GM18502 (cell line): ENCODE data around the gene ABCA7.

ENCODE experiments used
- ATAC-seq: cut with Tn5 transposase; IDR thresholded peaks from one replicate; pipeline ENCODE4 v1.9.1; 2021; ENCODE audit warnings: mild to moderate bottlenecking; ENCODE audit not compliant: unreplicated experiment, poor library complexity

The ABCA7 gene

DNA sequence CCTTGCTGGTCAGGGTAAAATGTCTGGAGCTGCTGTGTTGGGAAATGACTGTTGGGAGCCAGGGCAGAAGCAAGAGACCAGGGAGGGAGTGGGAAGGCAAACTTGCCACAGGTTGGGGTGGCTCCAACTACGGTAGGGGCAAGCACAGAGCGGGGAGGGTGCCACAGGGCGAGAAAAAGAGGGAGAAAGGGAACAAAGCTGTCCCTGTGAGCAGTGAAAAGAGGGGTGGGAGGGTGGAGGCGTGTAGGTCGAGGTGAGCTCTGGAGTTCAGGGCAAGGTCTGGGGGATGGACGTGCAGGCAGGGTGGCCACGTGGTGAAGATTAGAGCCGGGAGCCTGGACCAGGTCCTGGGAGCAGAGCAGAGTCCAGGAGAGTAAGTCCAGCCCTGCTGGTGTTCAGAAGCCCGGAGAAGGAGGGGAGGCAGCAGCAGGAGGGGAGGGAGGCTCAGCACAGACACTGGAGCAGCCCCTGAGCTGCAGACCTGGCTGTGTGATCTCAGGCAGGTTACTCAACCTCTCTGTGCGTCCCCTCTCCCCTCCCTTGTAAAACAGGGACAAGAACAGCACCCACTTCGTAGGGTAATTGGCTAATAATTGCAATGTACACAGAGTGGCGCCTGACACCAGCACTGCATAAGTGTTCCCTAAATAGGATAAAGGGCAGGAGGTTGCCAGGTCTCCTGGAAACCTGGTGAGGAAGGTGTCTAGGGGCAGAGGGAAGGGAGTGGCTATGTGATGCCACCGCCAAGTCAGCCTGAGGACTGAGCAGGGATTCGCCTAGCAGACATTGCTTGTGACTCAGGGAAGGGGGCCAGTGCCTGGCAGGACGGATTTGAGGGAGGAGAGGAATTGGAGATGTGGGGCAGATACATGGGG is 58.5 kb downstream of the ABCA7 start:
- ATAC-seq, result no peak

DNA sequence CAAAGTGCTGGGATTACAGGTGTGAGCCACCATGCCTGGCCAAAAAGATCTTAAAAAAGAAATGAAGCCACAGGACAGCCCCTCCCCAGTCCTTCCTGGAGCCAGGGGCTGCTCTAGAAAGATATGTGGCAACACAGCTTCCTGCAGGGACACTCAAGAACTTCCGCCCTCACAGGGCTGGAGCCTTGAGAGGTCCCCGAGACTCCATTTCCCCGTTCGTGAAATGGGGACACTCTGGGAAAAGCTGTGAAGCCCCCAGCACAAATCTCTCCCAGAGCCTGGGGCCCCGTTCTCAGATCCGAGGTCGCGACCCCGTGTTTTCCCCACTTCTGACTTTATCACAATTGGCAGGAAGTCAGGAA is 61.4 kb downstream of the ABCA7 start:
- no peak for ATAC-seq

DNA sequence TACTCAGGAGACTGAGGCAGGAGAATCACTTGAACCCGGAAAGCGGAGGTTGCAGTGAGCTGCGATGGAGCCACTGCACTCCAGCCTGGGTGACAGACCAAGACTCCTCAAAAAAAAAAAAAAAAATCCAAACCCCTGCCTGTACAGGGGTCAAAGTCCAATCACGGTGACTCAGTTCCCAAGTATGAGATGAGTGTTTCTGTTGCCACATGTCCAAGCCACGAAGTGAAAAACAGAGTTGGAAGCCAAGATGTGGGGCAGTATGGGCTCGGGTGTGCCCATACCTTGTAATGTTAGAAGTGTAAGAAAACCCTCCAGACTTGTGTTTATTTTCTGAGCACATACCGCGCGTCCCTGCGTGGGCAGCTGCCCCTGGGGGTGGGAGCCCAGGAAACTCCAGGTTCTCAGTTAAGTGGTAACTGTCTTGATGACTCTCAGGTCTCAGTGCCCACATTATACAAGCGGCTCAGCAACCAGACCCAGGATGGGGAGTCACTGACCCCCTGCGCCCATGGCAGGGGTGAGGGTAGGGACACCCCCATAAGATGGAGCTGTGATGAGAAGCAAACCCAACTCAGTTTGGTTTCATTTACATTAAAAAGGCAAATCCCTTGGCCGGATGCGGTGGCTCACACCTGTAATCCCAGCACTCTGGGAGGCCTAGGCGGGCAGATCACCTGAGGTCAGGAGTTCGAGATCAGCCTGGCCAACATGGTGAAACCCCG is 62.7 kb downstream of the ABCA7 start:
- no peak for ATAC-seq

DNA sequence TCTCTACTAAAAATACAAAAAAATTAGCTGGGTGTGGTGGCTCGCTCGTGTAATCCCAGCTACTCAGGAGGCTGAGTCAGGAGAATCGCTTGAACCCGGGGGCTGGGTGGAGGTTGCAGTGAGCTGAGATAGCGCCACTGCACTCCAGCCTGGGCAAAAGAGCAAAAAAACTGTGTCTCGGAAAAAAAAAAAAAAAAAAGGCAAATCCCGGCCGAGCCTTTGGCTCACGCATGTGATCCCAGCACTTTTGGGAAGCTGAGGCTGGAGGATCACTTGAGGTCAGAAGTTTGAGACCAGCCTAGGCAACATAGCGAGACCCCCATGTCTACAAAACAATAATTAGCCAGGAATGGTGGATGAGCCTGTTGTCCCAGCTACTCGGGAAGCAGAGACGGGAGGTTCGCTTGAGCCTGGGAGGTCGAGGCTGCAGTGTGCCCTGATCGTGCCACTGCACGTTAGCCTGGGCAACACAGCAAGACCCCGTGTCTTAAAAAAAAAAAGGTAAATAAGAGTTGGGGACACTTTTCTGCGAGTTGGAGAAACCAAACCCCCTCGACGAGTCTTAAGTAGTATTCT is 63.3 kb downstream of the ABCA7 start:
- no peak for ATAC-seq

DNA sequence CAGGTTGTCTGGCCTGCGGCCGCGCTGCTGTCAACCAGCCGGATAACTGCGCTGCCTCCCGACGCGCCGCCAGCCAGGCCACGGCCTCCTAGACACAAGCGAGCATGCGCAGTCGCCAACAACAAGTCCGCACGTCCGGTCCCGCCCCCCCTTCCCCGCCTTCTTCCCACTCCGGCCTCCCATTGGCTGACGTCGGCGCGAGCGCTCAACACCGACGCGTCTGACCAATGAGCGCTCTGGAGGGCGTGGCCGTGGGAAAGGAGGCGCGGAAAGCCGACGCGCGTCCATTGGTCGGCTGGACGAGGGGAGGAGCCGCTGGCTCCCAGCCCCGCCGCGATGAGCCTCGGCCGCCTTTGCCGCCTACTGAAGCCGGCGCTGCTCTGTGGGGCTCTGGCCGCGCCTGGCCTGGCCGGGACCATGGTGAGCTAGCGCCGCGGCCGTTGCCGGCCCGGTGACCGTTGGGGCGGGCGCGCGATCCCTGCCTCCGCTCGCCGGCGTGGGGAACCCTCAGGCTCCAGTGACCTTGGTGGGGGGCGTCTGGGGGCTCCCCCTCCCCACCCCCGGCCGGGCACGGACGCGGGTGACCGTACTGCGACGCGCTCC is 63.9 kb downstream of the ABCA7 start, which contains the start of gene GPX4:
Gene GPX4 (plus strand): TSS at position 287 of the 603 bp plus-strand sequence. CDS start 50 bp downstream, at position 337.
- ATAC-seq, result peak; percentile 63

DNA sequence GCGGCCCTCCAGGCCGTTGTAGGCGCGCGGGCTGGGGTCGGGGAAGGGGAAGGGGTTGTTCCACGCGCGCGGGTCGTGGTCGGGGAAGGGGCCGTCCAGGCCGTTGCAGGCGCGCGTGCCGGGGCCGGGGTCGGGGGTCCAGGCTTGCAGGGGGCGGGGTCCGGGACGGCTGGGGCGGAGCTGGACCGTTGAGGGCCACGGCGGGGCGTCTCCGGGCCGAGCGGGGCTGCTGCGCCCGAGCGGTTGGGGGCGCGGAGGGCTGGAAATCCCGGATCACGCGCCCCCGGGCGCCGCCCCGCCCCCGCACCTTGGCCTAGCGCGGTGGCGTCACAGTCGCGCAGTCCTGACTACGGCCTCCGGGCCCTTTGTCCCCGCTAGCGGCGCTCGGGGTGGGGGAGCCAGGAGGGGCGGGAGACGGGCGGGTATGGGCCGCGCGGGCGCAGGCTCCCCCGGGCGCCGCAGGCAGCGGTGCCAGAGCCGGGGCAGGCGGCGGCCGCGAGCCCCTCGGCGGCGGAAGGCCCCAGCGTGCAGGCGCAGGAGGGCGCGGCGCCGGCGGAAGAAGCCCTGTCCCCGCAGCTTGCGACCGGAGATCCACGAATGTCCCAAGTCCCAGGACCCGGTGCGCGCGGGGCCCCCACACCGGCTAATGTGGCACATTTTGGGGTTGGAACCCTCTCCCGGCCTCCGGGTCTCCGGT is 64.6 kb downstream of the ABCA7 start:
- ATAC-seq, result peak; percentile 28

DNA sequence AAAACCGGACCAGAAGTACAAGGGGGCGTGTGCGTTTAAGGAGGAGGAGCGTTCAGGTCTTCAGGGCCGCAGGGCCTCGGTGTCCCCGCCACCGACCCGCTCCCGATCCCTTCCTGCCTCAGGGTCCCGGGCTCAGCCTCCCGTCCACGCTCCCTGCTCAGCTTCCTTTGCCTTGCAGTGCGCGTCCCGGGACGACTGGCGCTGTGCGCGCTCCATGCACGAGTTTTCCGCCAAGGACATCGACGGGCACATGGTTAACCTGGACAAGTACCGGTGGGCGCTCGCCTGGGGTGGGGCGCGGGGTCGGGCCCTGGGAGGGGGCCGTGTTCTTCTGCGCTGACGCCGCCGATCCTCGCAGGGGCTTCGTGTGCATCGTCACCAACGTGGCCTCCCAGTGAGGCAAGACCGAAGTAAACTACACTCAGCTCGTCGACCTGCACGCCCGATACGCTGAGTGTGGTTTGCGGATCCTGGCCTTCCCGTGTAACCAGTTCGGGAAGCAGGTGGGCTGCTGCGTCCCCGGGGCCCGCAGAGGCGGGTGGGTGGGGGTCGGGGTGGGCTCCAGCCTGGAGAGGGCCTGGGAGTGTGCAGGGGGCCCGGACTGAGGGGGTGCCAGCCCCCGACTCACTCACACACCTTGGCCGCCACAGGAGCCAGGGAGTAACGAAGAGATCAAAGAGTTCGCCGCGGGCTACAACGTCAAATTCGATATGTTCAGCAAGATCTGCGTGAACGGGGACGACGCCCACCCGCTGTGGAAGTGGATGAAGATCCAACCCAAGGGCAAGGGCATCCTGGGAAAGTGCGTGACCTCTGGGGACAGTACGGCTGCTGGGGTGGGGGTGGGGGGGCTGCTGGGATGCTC is 65.3 kb downstream of the ABCA7 start:
- peak; percentile 9 for ATAC-seq

DNA sequence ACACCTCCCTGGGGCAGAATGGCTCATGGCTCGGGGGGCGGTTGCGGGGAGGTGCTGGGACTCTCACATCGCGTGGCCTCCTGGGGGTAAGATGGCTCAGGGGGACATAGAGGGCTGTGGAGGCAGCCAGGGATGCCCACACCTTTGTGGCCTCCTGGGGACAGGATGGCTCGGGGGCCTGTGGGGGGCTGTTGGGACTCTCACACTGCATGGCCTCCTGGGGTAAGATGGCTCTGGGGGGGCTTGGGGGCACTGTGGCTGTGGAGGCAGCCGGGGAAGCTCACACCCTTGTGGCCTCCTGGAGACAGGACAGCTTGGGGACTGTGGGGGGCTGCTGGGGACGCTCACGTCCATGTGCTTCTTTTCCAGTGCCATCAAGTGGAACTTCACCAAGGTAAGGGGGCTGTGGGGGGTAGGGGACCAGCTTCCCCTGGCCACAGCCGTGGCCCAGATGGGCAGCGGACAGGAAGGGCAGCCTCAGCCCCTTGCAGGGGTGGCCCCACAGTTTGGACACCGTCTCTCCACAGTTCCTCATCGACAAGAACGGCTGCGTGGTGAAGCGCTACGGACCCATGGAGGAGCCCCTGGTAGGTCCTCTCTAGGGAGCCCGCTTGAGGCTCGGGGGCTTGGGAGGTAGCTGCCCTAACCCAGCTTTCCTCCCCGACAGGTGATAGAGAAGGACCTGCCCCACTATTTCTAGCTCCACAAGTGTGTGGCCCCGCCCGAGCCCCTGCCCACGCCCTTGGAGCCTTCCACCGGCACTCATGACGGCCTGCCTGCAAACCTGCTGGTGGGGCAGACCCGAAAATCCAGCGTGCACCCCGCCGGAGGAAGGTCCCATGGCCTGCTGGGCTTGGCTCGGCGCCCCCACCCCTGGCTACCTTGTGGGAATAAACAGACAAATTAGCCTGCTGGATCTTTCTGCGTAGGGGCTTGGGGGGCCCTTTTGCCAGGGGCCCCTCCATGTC is 66.2 kb downstream of the ABCA7 start:
- ATAC-seq, result no peak

DNA sequence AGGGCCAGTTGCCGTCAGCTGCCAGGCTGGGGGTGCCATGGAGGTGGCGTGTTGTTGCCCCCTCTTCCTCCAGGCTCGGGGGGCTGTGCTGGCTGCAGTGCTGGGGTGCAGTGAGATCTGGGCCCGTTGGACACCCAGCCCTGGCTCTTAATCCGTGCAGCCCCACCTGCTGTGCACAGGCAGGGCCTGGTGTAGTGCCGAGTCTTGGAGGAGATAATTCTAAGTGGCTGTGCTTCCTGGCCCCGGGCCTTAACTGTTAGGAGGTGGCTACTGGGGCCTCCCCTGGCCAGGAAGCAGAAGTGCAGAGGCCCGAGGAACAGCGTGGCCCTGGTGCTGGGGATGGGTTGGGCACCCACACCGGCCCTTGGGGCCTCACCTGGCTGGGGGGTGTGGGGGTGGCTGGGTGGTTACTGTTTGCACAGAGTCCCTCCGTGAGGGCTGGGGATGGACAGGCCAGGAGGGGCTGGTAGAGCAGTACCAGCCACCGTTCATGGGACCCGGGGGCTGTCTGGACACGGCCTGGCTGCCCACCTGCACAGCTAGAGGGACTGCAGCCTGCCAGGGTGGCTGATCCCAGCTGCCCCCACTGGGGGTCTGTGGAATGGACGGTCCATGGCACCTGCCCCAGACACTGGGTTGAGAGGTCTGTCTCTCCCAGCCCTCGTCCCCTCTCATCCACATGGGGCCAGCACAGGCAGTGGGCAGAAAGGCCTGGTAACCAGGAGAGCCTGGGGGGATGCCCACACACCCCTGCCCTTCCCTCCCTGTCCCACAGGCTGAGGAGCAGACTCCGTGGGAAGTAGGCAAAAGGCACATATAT is 67.1 kb downstream of the ABCA7 start:
- ATAC-seq, result no peak

DNA sequence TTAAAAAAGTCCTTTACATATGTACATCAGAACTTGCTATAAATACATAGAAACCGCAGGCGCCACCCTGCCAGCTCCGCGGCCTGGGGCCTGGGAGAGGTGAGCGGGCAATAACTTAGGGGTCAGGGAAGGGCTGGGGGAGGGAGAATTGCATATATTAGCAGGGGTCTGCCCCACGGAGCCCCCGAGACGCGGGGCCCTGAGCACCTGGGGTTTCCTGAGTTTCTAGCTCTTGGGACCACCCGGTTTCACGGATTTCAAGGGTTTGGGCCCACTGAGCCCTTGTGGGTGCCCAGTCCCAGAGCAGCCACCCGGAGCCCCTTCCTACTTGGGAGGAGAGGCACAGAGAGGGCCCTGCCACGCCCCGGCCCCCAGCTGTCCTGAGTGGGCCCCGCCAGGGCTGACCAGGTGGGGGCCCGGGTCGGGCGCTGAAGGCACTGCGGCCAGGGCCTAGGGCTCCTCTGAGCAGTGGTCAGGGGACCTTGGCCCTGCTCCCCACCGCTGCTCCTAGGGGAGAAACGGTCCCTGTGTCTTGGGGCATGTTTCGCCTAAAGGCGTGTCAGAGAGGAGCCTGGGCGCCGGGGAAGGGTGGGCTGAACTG is 67.9 kb downstream of the ABCA7 start:
- no peak for ATAC-seq

DNA sequence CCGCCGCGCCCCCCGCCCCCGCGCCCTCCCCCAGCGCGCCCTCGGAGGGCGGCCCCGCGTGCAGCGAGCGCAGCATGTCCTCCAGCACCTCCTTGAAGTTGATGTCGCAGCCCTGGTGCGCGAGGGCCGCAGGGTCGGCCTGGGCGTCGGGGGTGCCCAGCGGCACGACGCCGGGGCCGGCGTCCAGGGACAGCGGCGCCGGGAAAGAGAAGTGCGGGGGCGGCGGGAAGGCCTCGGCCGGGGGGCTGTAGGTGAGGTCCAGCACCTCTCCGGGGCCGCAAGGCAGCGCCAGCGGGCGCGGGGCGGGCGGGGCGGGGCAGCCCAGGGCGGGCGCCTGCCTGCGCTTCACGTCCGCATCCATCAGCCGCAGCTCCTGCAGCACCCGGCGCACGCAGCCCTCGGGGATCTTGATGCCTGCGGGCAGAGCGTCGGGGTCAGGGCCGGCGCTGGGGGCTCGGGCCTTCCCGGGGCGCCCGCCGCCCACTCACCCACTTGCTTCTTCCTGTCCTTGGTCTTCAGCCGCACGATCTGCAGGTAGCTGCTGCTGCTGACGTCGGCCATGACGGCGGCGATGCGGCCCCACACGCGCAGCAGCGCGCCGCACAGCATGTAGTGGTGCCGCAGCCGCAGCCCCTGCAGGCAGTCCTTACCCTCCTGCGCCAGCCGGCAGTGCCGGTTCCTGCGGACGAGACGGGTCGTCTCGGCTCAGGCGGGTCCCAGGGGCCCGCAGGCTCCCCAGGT is 68.6 kb downstream of the ABCA7 start:
- no peak for ATAC-seq

DNA sequence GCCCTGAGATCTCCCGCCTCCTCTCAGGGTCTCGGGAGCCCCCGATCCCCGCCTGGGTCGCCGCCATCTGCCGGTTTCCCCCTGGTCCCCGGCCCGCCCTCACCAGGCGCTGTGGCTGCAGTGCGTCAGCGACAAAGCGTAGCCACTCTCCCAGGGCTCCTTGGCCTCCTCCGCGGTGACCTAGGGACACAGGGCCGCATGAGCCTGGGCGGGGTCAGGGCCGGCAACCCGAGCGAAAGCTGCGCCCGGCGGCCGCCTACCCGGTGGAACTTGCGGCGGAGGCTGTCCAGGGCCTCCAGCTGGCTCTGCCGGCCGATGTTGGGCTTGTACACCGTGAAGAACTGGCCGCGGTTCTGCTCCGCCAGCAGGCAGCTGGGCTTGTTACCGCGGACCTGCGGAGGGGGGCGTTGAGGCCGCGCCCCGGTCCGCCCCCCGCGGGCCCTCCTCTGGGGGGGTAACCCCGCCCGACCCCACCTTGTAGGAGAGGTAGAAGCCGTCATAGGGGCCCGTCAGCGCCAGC is 69.2 kb downstream of the ABCA7 start:
- no peak for ATAC-seq

DNA sequence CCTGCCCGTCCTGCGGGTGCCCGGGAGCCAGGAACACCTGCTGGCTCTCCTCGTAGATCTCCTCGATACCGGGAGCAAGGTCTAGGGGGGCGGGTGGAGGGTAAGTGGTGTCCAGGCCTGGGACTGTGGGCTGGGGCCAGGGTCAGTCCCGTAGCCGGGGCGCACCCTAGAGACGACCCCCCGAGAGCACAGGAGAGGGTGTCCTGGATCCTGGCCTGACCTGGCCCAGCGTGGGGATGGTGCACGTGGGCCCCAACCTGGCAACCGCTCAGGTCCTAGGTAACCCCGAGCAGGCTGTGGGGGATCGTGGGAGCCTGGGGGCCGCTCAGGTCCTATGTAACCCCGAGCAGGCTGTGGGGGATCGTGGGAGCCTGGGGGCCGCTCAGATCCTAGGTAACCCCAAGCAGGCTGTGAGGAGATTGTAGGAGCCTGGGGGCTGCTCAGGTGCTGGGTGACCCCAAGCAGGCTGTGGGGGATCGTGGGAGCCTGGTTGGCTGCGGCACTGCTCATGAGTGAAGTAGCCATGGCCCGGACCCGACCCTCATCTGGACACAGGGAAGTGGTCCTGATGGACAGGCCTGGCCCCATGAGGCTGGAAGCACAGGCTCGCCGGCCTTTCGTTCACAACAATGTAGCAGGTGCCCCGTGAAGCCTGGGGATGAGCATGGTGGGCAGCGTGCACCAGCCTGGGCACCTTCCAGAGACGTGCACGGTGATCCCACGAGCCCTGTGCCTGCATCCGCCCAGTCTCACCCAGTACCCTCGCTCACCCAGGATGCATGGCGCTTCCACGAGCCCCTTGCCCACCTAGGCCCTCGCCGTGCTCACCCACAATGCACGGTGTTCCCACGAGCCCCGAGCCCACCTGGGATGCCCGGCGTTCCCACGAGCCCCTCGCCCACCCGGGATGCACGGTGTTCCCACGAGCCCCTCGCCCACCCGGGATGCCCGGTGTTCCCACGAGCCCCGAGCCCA is 70.1 kb downstream of the ABCA7 start:
- no peak for ATAC-seq

DNA sequence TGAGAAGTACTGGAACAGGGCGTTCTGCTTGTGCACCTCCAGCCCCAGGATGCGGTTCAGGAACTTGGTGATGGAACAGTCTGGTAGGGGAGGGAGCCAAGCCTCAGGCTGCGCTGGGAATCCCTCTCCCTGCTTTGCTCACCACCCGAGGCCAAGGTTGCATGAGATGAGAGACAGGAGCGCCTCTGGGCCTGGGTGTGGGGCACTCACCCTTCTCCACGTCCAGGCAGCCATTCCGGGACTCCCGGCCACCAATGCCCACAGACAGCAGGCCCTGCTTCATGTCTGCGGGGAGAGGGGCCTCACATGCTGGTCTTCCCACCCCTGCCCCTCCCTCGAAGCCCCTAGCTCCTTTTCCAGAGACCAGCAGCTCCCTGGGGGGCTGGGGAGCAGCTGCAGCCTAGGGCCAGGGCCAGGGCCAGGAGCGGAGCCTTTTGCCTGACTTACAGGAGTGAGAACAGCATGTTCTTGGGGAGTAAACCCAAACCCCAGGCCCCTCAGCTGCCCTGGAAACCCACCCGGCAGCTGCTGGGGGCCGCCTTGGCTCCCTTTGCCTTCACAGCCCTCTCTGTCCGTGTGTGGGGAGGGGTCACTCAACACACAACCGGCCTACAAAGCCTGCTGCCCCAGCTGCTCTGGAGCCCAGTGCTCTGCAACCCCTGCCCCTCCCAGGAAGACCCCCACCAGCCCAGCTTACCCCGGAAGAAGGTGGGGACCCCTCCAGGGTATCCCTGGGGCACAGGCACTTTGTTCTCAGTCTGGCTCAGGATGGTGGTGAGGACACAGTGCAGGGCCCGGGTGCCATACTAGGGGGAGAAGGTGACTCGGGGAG is 71.1 kb downstream of the ABCA7 start:
- ATAC-seq, result no peak
